HepG2 (cell line): ENCODE results near the gene MARK2. TPM values are rescaled to one million over a fixed set of nuclear protein-coding genes. Genes with fewer than 3 reads are reported as not detected.

Experiments
- ATAC-seq: fragments of 200-7000 bp; cut with Tn5 transposase; 3 replicates; pipeline ENCODE4 v1.9.1; 2020; ENCODE audit warnings: mild to moderate bottlenecking, moderate library complexity
- BruUV-seq: library from RNA; stranded (reverse); fragments of 400-500 nt; replicated peaks from 2 replicates; lab custom pipeline; 2021; lab: Mats Ljungman, UMichigan
- CTCF ChIA-PET: fragments of 300-600 bp; formaldehyde crosslinking; extraction: SDS; loops from one replicate; lab custom pipeline; 2021; ENCODE audit warnings: low total read pairs, inconsistent platforms, low intra/inter-chr PET ratio; lab: Yijun Ruan, JAX
- POLR2A ChIA-PET: fragments of 350-600 bp; sonication (Branson Sonifier 250); formaldehyde crosslinking; loops from one replicate; lab custom pipeline; 2020; ENCODE audit warnings: antibody characterized with exemption, inconsistent platforms; lab: Yijun Ruan, JAX
- DNase-seq: peaks from one replicate; pipeline ENCODE4 v3.0.0-alpha.2; 2015; ENCODE audit warnings: low spot score
- FAIRE-seq: peaks from 3 replicates; lab custom pipeline; 2011; peaks lifted over from hg19 to GRCh38; lab: Jason Lieb, UNC
- H2AFZ ChIP-seq: one replicate; pipeline ENCODE4 v1.6.1; 2011; ENCODE audit warnings: low read length, inconsistent platforms
- H3K27ac ChIP-seq: fragments of 300-600 bp; 3 replicates; pipeline ENCODE4 v1.8.0; 2011; ENCODE audit warnings: mixed run types, mild to moderate bottlenecking, mixed read lengths, low read length, inconsistent platforms; ENCODE audit not compliant: insufficient read depth; ENCODE audit errors: extremely low read length
- H3K27me3 ChIP-seq, 2 experiments: fragments of 200-600 bp in 1 of 2; 2 replicates in 1 of 2; 3 replicates in 1 of 2; pipeline versions ENCODE4 v1.6.0 to v1.8.0; 2011; ENCODE audit warnings: low read length in 2 of 2, mild to moderate bottlenecking in 2 of 2, moderate library complexity in 2 of 2, inconsistent platforms in 1 of 2; ENCODE audit not compliant: insufficient read depth in 2 of 2, control insufficient read depth in 1 of 2
- H3K36me3 ChIP-seq, 2 experiments: fragments of 200-600 bp in 1 of 2; replicated peaks in 1 of 2; 2 replicates in 1 of 2; 3 replicates in 1 of 2; pipeline versions ENCODE4 v1.5.1 to v1.8.0; 2011; ENCODE audit warnings: low read length in 2 of 2, inconsistent platforms in 1 of 2; ENCODE audit not compliant: insufficient read depth in 2 of 2, control insufficient read depth in 1 of 2
- H3K4me1 ChIP-seq: 2 replicates; pipeline ENCODE4 v1.5.1; 2012; ENCODE audit warnings: low read length, inconsistent platforms; ENCODE audit not compliant: insufficient read depth
- H3K4me2 ChIP-seq: 2 replicates; pipeline ENCODE4 v1.6.0; 2011; ENCODE audit warnings: low read depth, low read length, inconsistent platforms
- H3K4me3 ChIP-seq, 3 experiments: fragments of 200-600 bp in 1 of 3; sonication (generic), shearing (Covaris generic) in 1 of 3; replicated peaks in 1 of 3; 2 replicates each; pipeline ENCODE4 v1.5.1; 2011 to 2016; ENCODE audit warnings: low read length in 3 of 3, inconsistent platforms in 2 of 3, low read depth in 2 of 3, mild to moderate bottlenecking in 2 of 3, control low read depth in 1 of 3, mixed read lengths in 1 of 3; ENCODE audit not compliant: insufficient read depth in 1 of 3
- H3K79me2 ChIP-seq: one replicate; pipeline ENCODE4 v1.6.1; 2011; ENCODE audit warnings: low read length, inconsistent platforms; ENCODE audit not compliant: insufficient read depth
- H3K9ac ChIP-seq: 2 replicates; pipeline ENCODE4 v1.6.0; 2011; ENCODE audit warnings: mild to moderate bottlenecking, low read depth, low read length, inconsistent platforms; ENCODE audit not compliant: insufficient read depth
- H3K9me3 ChIP-seq: 2 replicates; pipeline ENCODE4 v1.5.1; 2012; ENCODE audit warnings: mild to moderate bottlenecking, low read length
- H4K20me1 ChIP-seq: 2 replicates; pipeline ENCODE4 v1.6.0; 2011; ENCODE audit warnings: inconsistent platforms, mild to moderate bottlenecking, low read length, moderate library complexity; ENCODE audit not compliant: insufficient read depth
- AGO2 ChIP-seq: fragments of 200-400 bp; formaldehyde crosslinking; optimal IDR thresholded peaks from 2 replicates; pipeline ENCODE3; 2017; ENCODE audit warnings: mild to moderate bottlenecking, low read depth, low read length, moderate library complexity
- ATF7-NPFF ChIP-seq: sonication (generic); formaldehyde crosslinking; IDR thresholded peaks from 2 replicates; pipeline ENCODE4 v1.8.1; 2023; ENCODE audit warnings: mild to moderate bottlenecking, low read depth, missing genetic modification reagents, moderate library complexity
- GATA4 ChIP-seq: sonication (generic); IDR thresholded peaks from 2 replicates; pipeline ENCODE4 v1.6.1; 2016; ENCODE audit warnings: antibody characterized with exemption, low read depth, borderline replicate concordance
- LCORL ChIP-seq, 2 experiments: fragments of 450-650 bp in 1 of 2; sonication (generic) in 1 of 2; formaldehyde crosslinking in 1 of 2; IDR thresholded peaks; 2 replicates each; pipeline versions ENCODE4 v1.5.0 to v1.6.1; 2017 to 2020; ENCODE audit warnings: antibody characterized with exemption in 1 of 2, missing genetic modification reagents in 1 of 2
- MATR3 ChIP-seq: sonication (generic); formaldehyde crosslinking; IDR thresholded peaks from 2 replicates; pipeline ENCODE4 v1.4.0; 2020; ENCODE audit warnings: missing genetic modification reagents
- NFIB ChIP-seq: sonication (generic); formaldehyde crosslinking; IDR thresholded peaks from 2 replicates; pipeline ENCODE4 v1.9.0; 2021; ENCODE audit warnings: missing genetic modification reagents, mild to moderate bottlenecking, borderline replicate concordance
- NPAS2 ChIP-seq: sonication (generic); formaldehyde crosslinking; IDR thresholded peaks from 2 replicates; pipeline ENCODE4 v1.8.0; 2022; ENCODE audit warnings: mild to moderate bottlenecking, missing genetic modification reagents, borderline replicate concordance
- NR2C2 ChIP-seq: sonication (generic); formaldehyde crosslinking; IDR thresholded peaks from 2 replicates; pipeline ENCODE4 v1.4.0; 2020; ENCODE audit warnings: missing genetic modification reagents, mild to moderate bottlenecking, moderate library complexity, borderline replicate concordance
- PATZ1 ChIP-seq: sonication (generic); formaldehyde crosslinking; IDR thresholded peaks from 2 replicates; pipeline ENCODE4 v1.4.0; 2020; ENCODE audit warnings: missing genetic modification reagents
- TP53 ChIP-seq: sonication (generic); formaldehyde crosslinking; conservative IDR thresholded peaks from 2 replicates; pipeline ENCODE4 v1.4.0; 2020; ENCODE audit warnings: missing genetic modification reagents
- ZBTB7A ChIP-seq: sonication (generic); formaldehyde crosslinking; IDR thresholded peaks from 2 replicates; pipeline ENCODE4 v1.8.0; 2022; ENCODE audit warnings: mild to moderate bottlenecking, missing genetic modification reagents
- ZNF512 ChIP-seq: sonication (generic); formaldehyde crosslinking; IDR thresholded peaks from 2 replicates; pipeline ENCODE4 v1.4.0; 2020; ENCODE audit warnings: mild to moderate bottlenecking, missing genetic modification reagents
- ZNF607 ChIP-seq: sonication (generic); formaldehyde crosslinking; IDR thresholded peaks from 2 replicates; pipeline ENCODE4 v1.5.1; 2020; ENCODE audit warnings: missing genetic modification reagents, mild to moderate bottlenecking, borderline replicate concordance
- ZNF781 ChIP-seq: sonication (generic); formaldehyde crosslinking; IDR thresholded peaks from 2 replicates; pipeline ENCODE4 v1.5.1; 2020; ENCODE audit warnings: borderline replicate concordance, mild to moderate bottlenecking, missing genetic modification reagents; ENCODE audit errors: not compliant biosample characterization
- ZSCAN31 ChIP-seq: sonication (generic); formaldehyde crosslinking; IDR thresholded peaks from 2 replicates; pipeline ENCODE4 v1.5.0; 2020; ENCODE audit warnings: low read depth, mild to moderate bottlenecking, missing genetic modification reagents
- WGBS: methylation state at CpG from one replicate; pipeline ENCODE4 v1.1.6; 2017; ENCODE audit warnings: low lambda C conversion rate; 5-methylcytosine and 5-hydroxymethylcytosine counted together
- in situ Hi-C: cut with HindIII; loops from 2 replicates; pipeline ENCODE4 v1.10.0; 2017; ENCODE audit warnings: low pct_unique_long_range_greater_than_20kb; ENCODE audit not compliant: extremely low pct_ligation_motif_present
- intact Hi-C: fragments of 100-400 bp; cut with micrococcal nuclease; formaldehyde crosslinking; loops from one replicate; pipeline ENCODE4 v1.10.0; 2022; ENCODE audit not compliant: unreplicated experiment
- polyA plus RNA-seq, 8 experiments: library from polyadenylated mRNA; depleted of rRNA in 3 of 8; stranded (reverse) in 7 of 8; unstranded in 1 of 8; fragments of >200 nt; fragmentation: Illumina TruSeq in 4 of 8; extraction: Trizol in 4 of 8; gene quantifications; 2 replicates each; pipeline versions ENCODE4 v1.2.1 to v1.2.3, GENCODE V29; 2011 to 2016; ENCODE audit warnings: low read depth in 4 of 8, missing spikeins in 1 of 8, mixed read lengths in 1 of 8; ENCODE audit not compliant: insufficient read depth in 1 of 8
- total RNA-seq, 5 experiments: library from RNA; depleted of rRNA; stranded (reverse); fragments of >200 nt; fragmentation: Illumina TruSeq; extraction: Trizol; gene quantifications; 2 replicates each; pipeline ENCODE4 v1.2.3, GENCODE V29; 2016; ENCODE audit warnings: low read depth in 1 of 5

The MARK2 gene
- total and polyA plus RNA-seq, 2 of the 13 experiments (the other 11 are each of a cell fraction or from before 2014, with no cell fraction given), result 13.5 to 13.9 TPM

GRCh38 chr11:63818609-63819008 is 20.3 kb upstream of the MARK2 start:
- peaks cover 31% of the 10 kb centered on the region for H3K79me2 ChIP-seq
- no TSS peak for BruUV-seq
- FAIRE-seq, result no peak
- DNase-seq, result no peak
- no peak overlapping the region for H3K4me2 ChIP-seq
- no peak overlapping the region for H3K27ac ChIP-seq
- no peak overlapping the region for H3K9ac ChIP-seq
- H3K4me1 ChIP-seq, result peaks cover 27% of the 10 kb centered on the region
- WGBS, result 97% methylated on average over 19 of the region's 19 CpGs
- no peak overlapping the region for H3K4me3 ChIP-seq
- POLR2A ChIA-PET, result no interaction called here
- no peak overlapping the region for H2AFZ ChIP-seq
- CTCF ChIA-PET, result no interaction called here
- H3K36me3 ChIP-seq, result peaks cover 34 to 65% of the 10 kb centered on the region in 2 experiments; a peak in 4 of 5 replicates
- in situ Hi-C loops, result no loop called here
- H3K9me3 ChIP-seq, result no peaks in the 10 kb centered on the region
- no peak for ATAC-seq
- no peaks in the 10 kb centered on the region for H3K27me3 ChIP-seq
- intact Hi-C loops, result no loop called here
- TF ChIP-seq LCORL (IDR thresholded peaks at IDR 0.05) (no peak), LCORL (CRISPR knock-in tag; IDR thresholded peaks at IDR 0.05) (no peak), ZSCAN31 (CRISPR knock-in tag) (no peak), ZBTB7A (CRISPR knock-in tag) (no peak), AGO2 (peak; percentile 25), NR2C2 (CRISPR knock-in tag) (no peak), MATR3 (CRISPR knock-in tag) (no peak), ZNF781 (CRISPR knock-in tag) (no peak), NFIB (CRISPR knock-in tag) (no peak)
- TF ChIP-seq, all 625 proteins: peak for 1
- H4K20me1 ChIP-seq, result peaks cover 12% of the 10 kb centered on the region

GRCh38 chr11:63821411-63821810 is 17.5 kb upstream of the MARK2 start:
- no peak overlapping the region for H3K4me2 ChIP-seq
- intact Hi-C loops (no loop called here), in situ Hi-C loops (no loop called here)
- no peaks in the 10 kb centered on the region for H3K9me3 ChIP-seq
- ATAC-seq (no peak), FAIRE-seq (no peak), DNase-seq (no peak)
- H3K36me3 ChIP-seq, result peaks cover 41 to 77% of the 10 kb centered on the region in 2 experiments; a peak in 4 of 5 replicates
- 0 out of 2 replicates have a peak, but pooled peaks cover 3% of the 10 kb centered on the region for H4K20me1 ChIP-seq
- no peaks in the 10 kb centered on the region for H3K27me3 ChIP-seq
- no TSS peak for BruUV-seq
- peaks cover 7% of the 10 kb centered on the region for H3K79me2 ChIP-seq
- H2AFZ ChIP-seq, result no peak overlapping the region
- no peak overlapping the region for H3K27ac ChIP-seq
- CTCF ChIA-PET, result no interaction called here
- H3K4me1 ChIP-seq, result peaks cover 6% of the 10 kb centered on the region; the same call in 1 of the 2 replicates
- no peak overlapping the region for H3K9ac ChIP-seq
- H3K4me3 ChIP-seq, result no peak overlapping the region
- WGBS, result 98% methylated on average over 5 of the region's 5 CpGs
- POLR2A ChIA-PET, result no interaction called here
- TF ChIP-seq NFIB (CRISPR knock-in tag) (no peak), GATA4 (no peak), ATF7-NPFF (CRISPR knock-in tag) (no peak), NPAS2 (CRISPR knock-in tag) (no peak), ZNF512 (CRISPR knock-in tag) (no peak), TP53 (no peak), ZNF607 (CRISPR knock-in tag) (no peak), PATZ1 (CRISPR knock-in tag) (no peak)
